ENCODE results near the gene HARBI1. TPM values are rescaled to one million over a fixed set of nuclear protein-coding genes. Genes with fewer than 3 reads are reported as not detected.

The HARBI1 gene
- total and polyA plus RNA-seq, 2 of the 8 experiments (the other 6 are each of a cell fraction or from before 2014, with no cell fraction given), result 3.8 to 5.1 TPM

GRCh38 chr11:46582588-46582987 lies 34.4 kb downstream of the HARBI1 start:
- Histone ChIP-seq H3K23ac (ENCODE audit: insufficient read length) (no peak overlapping the region), H3K4me2 (ENCODE audit: insufficient read depth in 1 of 2, low read depth in 2 of 2, low read length in 2 of 2) (no peak overlapping the region), H3K14ac (ENCODE audit: insufficient read length) (no peak overlapping the region), H3K18ac (ENCODE audit: extremely low read depth, low read length) (no peak overlapping the region), H3K56ac (replicated peaks; ENCODE audit: insufficient read length, low read depth, low read length) (no peak overlapping the region), H3K23me2 (ENCODE audit: low read depth, low read length) (no peaks in the 10 kb centered on the region), H3K79me1 (ENCODE audit: low read depth, low read length) (peaks cover 2% of the 10 kb centered on the region), H4K8ac (ENCODE audit: extremely low read depth, insufficient read depth, low read length) (no peak overlapping the region), H3K9me3 (ENCODE audit: insufficient read depth in 2 of 2, low read depth in 1 of 2, low read length in 1 of 2) (no peaks in the 10 kb centered on the region), H2BK20ac (ENCODE audit: low read length) (no peak overlapping the region), H2BK15ac (ENCODE audit: low read length) (no peak overlapping the region), H3K9ac (replicated peaks in 1 of 4; ENCODE audit: extremely low read depth in 1 of 4, low read depth in 3 of 4, low read length in 3 of 4) (no peak overlapping the region), H3K4me1 (replicated peaks in 1 of 4; ENCODE audit: control insufficient read depth in 3 of 4, insufficient read depth in 4 of 4, low read length in 3 of 4) (no peaks in the 10 kb centered on the region), H2BK120ac (replicated peaks; ENCODE audit: low read depth, low read length) (no peak overlapping the region), H3K27ac (ENCODE audit: low read depth, low read length) (no peak overlapping the region), H2AK5ac (ENCODE audit: low read depth, low read length) (no peak overlapping the region), H3K79me2 (ENCODE audit: control insufficient read depth in 1 of 2, insufficient read depth in 2 of 2, low read length in 2 of 2) (peaks cover 0 to 70% of the 10 kb centered on the region in 2 experiments; a peak in 3 of 4 replicates), H2BK12ac (ENCODE audit: low read depth, low read length) (no peak overlapping the region), H3K4ac (replicated peaks; ENCODE audit: insufficient read length, low read depth, low read length) (no peak overlapping the region), H4K5ac (ENCODE audit: insufficient read length, low read depth, low read length) (no peak overlapping the region), H2AFZ (ENCODE audit: low read length) (no peak overlapping the region), H4K91ac (replicated peaks; ENCODE audit: insufficient read length, low read length) (no peak overlapping the region), H2BK5ac (ENCODE audit: low read depth, low read length) (no peak overlapping the region), H3K36me3 (ENCODE audit: control insufficient read depth in 2 of 4, insufficient read depth in 4 of 4, low read length in 3 of 4) (no peaks in the 10 kb centered on the region), H3K27me3 (replicated peaks in 1 of 4; ENCODE audit: control insufficient read depth in 3 of 4, extremely low read depth in 1 of 4, insufficient read depth in 3 of 4, low read length in 3 of 4) (no peaks in the 10 kb centered on the region), H4K20me1 (replicated peaks in 1 of 2; ENCODE audit: control insufficient read depth in 1 of 2, insufficient read depth in 2 of 2, low read length in 2 of 2) (peaks cover 0 to 4% of the 10 kb centered on the region in 2 experiments), H3K4me3 (ENCODE audit: extremely low read depth in 1 of 4, insufficient read depth in 2 of 4, low read depth in 3 of 4, low read length in 4 of 4) (no peak overlapping the region)
- WGBS, 2 experiments (ENCODE audit: extremely low coverage in 1 of 2, insufficient coverage in 1 of 2, insufficient read length in 1 of 2, insufficient replicate concordance in 2 of 2, low coverage in 1 of 2, low lambda C conversion rate in 2 of 2, missing lambda C conversion rate in 1 of 2), result 86% methylated on average over 5 of the region's 5 CpGs; no CpG with 5 or more reads in 1 of the 2 experiments
- ChIA-PET POLR2A (ENCODE audit: partially characterized antibody) (interaction anchor here (1.4 kb wide), 1 partner anchor 11 kb away, joined by 7 read pairs; the partner anchor contains the start of gene AMBRA1), CTCF (ENCODE audit: partially characterized antibody) (no interaction called here)
- no peak for DNase-seq (ENCODE audit: low read depth in 1 of 2, low spot score in 2 of 2)
- FAIRE-seq, result no peak
- TF ChIP-seq SIX5 (IDR thresholded peaks at IDR 0.05; ENCODE audit: low read depth, low read length), result no peak
- TF ChIP-seq NANOG (IDR thresholded peaks at IDR 0.05; ENCODE audit: insufficient read depth, low read depth, low read length, poor library complexity, severe bottlenecking), result no peak
- no peak for TF ChIP-seq FOSL1 (IDR thresholded peaks at IDR 0.05; ENCODE audit: insufficient read depth, low read depth, low read length)
- TF ChIP-seq SRF (IDR thresholded peaks at IDR 0.05; ENCODE audit: low read depth, low read length), result no peak
- no peak for TF ChIP-seq CBX8 (IDR thresholded peaks at IDR 0.05; ENCODE audit: borderline replicate concordance, low read depth, low read length)
- no peak for TF ChIP-seq CEBPB (IDR thresholded peaks at IDR 0.05; ENCODE audit: low read depth, low read length)
- TF ChIP-seq CTCF (IDR thresholded peaks at IDR 0.05; ENCODE audit: control extremely low read depth in 1 of 3, insufficient read depth in 1 of 3, low read depth in 1 of 3, low read length in 3 of 3), result no peak
- TF ChIP-seq BRCA1 (IDR thresholded peaks at IDR 0.05; ENCODE audit: low read depth, low read length), result no peak
- TF ChIP-seq CBX5 (IDR thresholded peaks at IDR 0.05; ENCODE audit: low read depth, low read length), result no peak
- TF ChIP-seq TEAD4 (IDR thresholded peaks at IDR 0.05; ENCODE audit: low read depth, low read length), result no peak
- TF ChIP-seq ZNF274 (IDR thresholded peaks at IDR 0.05; ENCODE audit: borderline replicate concordance, extremely low read depth, low read length), result no peak
- TF ChIP-seq ATF3 (IDR thresholded peaks at IDR 0.05; ENCODE audit: insufficient read depth, low read depth, low read length), result no peak

All from H1 (cell line).